Nephron progenitor cell (in vitro differentiated cells): ENCODE results near the gene DMXL1.

Experiments
- DNase-seq: peaks from one replicate; pipeline ENCODE4 v3.0.0; 2021
- H3K27ac Mint-ChIP-seq: 2 replicates; pipeline ENCODE4 v1.8.0; 2021; ENCODE audit warnings: mild to moderate bottlenecking, moderate library complexity, mixed read lengths
- H3K27me3 Mint-ChIP-seq: 2 replicates; pipeline ENCODE4 v1.8.0; 2021; ENCODE audit warnings: mild to moderate bottlenecking, low read depth, mixed read lengths; ENCODE audit not compliant: poor library complexity
- H3K36me3 Mint-ChIP-seq: 2 replicates; pipeline ENCODE4 v1.8.0; 2021; ENCODE audit warnings: low read depth, mixed read lengths
- H3K4me1 Mint-ChIP-seq: 2 replicates; pipeline ENCODE4 v1.8.0; 2021; ENCODE audit warnings: mixed read lengths
- H3K4me3 Mint-ChIP-seq: 2 replicates; pipeline ENCODE4 v1.8.0; 2021; ENCODE audit warnings: mild to moderate bottlenecking, moderate library complexity, mixed read lengths
- H3K9me3 Mint-ChIP-seq: 2 replicates; pipeline ENCODE4 v1.8.0; 2021; ENCODE audit warnings: mild to moderate bottlenecking, moderate library complexity, mixed read lengths
- TF ChIP-seq, protein P1 (sequence below): fragments of 200-600 bp; sonication (generic); IDR thresholded peaks from 2 replicates; pipeline ENCODE4 v1.5.0; 2021; ENCODE audit warnings: antibody characterized with exemption

DMXL1 gene

DNA sequence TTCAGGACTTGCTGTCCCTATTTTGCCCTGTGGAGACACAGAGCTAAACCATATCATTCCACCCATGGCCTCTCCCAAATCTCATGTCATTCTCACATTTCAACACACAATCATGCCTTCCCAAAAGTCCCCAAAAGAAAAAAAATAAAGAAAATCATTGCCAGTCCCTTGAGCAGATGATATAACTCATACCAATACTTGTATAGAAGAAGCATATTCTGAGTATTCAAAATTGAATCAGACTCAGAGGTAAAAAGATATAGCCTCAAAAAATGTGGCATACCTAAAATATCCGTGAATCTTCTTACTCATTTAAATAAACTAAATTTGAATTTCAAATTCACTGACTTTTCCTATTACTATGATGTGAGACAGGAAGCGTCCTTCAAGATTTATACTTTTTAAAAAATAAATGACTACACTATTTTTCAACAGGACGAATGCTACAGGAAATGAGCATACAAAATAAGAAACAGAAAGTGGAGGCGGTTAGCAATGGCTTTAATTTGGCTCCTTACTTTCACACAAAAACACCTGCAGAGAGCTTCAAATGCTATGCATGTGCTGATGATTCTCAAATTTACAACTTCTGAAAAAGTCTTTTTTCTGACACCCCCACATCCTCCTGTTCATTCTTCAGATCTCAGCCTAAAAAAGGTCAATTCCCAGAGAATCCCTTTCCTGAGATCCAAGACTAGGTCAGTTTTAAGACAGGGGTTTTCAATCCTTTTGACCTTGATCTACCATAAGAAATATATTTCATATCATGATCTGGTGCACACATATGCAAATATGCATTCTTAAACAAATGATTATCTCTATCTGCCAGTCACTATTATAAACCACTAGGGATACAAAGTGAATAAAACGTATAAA lies 39.6 kb upstream of the DMXL1 start:
- Mint-ChIP-seq H3K9me3 (no peaks in the 10 kb centered on the region), H3K4me1 (no peaks in the 10 kb centered on the region), H3K36me3 (peaks cover 5% of the 10 kb centered on the region), H3K27ac (no peak overlapping the region), H3K27me3 (peaks cover 3% of the 10 kb centered on the region), H3K4me3 (no peak overlapping the region)
- TF ChIP-seq, protein P1, sequence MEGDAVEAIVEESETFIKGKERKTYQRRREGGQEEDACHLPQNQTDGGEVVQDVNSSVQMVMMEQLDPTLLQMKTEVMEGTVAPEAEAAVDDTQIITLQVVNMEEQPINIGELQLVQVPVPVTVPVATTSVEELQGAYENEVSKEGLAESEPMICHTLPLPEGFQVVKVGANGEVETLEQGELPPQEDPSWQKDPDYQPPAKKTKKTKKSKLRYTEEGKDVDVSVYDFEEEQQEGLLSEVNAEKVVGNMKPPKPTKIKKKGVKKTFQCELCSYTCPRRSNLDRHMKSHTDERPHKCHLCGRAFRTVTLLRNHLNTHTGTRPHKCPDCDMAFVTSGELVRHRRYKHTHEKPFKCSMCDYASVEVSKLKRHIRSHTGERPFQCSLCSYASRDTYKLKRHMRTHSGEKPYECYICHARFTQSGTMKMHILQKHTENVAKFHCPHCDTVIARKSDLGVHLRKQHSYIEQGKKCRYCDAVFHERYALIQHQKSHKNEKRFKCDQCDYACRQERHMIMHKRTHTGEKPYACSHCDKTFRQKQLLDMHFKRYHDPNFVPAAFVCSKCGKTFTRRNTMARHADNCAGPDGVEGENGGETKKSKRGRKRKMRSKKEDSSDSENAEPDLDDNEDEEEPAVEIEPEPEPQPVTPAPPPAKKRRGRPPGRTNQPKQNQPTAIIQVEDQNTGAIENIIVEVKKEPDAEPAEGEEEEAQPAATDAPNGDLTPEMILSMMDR: no peak
- no peak for DNase-seq

DNA sequence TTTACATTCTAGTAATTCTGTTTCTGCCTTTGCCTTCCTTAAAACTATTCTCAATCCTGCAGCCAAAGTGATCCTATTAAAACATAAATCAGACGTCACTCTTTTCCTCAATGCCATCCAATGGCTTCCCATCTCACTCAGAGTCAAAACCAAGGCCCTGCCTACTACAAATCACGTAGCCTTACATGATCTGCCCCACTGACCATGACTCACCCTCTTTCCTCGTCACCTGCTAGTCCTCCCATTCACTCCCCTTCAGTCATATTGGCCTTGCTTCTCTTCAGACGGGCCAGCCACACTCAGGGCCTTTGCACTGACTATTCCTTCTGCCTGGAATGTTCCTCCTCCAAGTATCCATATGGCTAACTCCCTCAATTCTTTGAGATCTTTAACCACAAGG lies 39.0 kb upstream of the DMXL1 start:
- no peak overlapping the region for H3K27ac Mint-ChIP-seq
- TF ChIP-seq, protein P1: no peak
- no peaks in the 10 kb centered on the region for H3K9me3 Mint-ChIP-seq
- no peaks in the 10 kb centered on the region for H3K4me1 Mint-ChIP-seq
- no peak overlapping the region for H3K4me3 Mint-ChIP-seq
- H3K27me3 Mint-ChIP-seq: peaks cover 3% of the 10 kb centered on the region
- no peak for DNase-seq
- peaks cover 5% of the 10 kb centered on the region for H3K36me3 Mint-ChIP-seq

DNA sequence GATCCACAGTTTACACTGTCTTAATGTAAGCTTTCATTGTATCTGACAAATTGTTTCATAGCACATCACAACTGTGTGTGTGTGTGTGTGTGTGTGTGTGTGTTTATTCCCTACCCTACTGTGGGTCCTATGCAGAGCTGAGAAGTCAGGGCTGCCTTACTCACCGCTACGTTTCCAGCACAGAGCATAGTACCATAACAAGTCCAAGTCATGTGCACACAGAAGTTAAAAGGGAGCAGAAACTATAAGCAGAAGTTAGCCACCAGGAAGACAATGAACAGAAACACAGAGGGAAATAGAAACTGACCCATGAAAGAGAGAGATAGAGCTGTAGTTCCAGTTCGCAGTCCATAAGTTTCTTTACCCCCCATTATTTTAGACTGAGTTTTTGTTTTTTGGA lies 38.2 kb upstream of the DMXL1 start:
- Mint-ChIP-seq H3K4me1 (no peaks in the 10 kb centered on the region), H3K27me3 (no peaks in the 10 kb centered on the region), H3K36me3 (peaks cover 5% of the 10 kb centered on the region), H3K27ac (no peak overlapping the region), H3K9me3 (no peaks in the 10 kb centered on the region), H3K4me3 (no peak overlapping the region)
- TF ChIP-seq, protein P1: no peak
- no peak for DNase-seq

DNA sequence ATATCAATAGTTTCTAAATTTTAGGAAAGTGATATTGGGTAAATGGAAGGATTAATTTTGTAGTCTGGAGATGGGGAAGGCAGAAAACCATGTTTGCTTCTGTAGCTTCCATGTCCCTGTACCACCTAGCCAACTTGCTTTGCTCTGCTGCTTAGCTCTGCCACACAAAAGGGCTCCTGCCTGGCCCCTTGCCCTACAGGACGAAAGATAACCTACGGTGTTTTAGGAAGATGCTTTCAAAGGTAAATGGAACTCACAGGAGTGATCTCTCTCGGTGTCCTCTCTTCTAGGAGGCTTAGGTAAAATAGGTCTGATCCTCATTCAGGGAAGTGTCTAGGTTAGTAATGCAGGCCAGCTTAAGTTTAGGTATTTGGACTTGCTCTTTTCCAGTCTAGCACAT lies 37.8 kb upstream of the DMXL1 start:
- no peaks in the 10 kb centered on the region for H3K27me3 Mint-ChIP-seq
- no peak for DNase-seq
- H3K4me3 Mint-ChIP-seq: no peak overlapping the region
- no peaks in the 10 kb centered on the region for H3K4me1 Mint-ChIP-seq
- H3K27ac Mint-ChIP-seq: no peak overlapping the region
- H3K9me3 Mint-ChIP-seq: no peaks in the 10 kb centered on the region
- TF ChIP-seq, protein P1: no peak
- H3K36me3 Mint-ChIP-seq: peaks cover 5% of the 10 kb centered on the region

DNA sequence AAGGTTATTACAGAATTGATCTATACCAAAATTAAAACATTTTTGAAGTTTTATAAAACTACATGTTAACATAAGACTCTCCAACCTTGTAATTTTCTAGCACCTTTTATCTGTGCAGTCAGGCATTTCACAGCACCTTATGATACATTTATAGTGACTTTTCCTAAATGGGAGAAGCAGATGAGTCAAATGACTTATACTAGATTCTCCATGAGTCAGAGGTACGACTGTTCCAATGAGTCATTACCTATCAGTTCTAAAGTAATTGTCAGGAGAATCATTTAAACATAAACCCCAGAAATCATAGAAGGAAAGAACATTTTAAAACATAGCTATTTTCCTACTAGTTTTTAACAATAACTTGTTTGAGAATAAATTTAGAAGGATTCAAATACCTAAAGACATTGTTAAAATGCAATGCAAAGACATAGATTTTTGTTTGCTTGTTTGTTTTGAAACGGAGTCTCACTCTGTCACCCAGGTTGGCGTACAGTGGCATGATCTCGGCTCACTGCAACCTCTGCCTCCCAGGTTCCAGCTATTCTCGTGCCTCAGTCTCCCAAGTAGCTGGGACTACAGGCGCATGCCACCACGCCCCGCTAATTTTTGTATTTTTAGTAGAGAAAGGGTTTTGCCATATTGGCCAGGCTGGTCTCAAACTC lies 34.7 kb upstream of the DMXL1 start:
- Mint-ChIP-seq H3K27me3 (no peaks in the 10 kb centered on the region), H3K4me1 (no peaks in the 10 kb centered on the region), H3K9me3 (no peaks in the 10 kb centered on the region), H3K4me3 (no peak overlapping the region), H3K27ac (no peak overlapping the region), H3K36me3 (no peaks in the 10 kb centered on the region)
- TF ChIP-seq, protein P1: no peak
- no peak for DNase-seq
